Astrocyte (in vitro differentiated cells and primary cell): ENCODE results near the gene MRPL28. TPM values are rescaled to one million over a fixed set of nuclear protein-coding genes. Genes with fewer than 3 reads are reported as not detected.

ENCODE experiments used
- DNase-seq: peaks from one replicate; pipeline ENCODE4 v3.0.0-alpha.2; 2010; ENCODE audit warnings: low read depth
- FAIRE-seq: peaks from 2 replicates; lab custom pipeline; 2011; peaks lifted over from hg19 to GRCh38; lab: Jason Lieb, UNC
- H2AFZ ChIP-seq: 2 replicates; pipeline ENCODE4 v1.6.0; 2012; ENCODE audit warnings: low read depth, low read length, inconsistent platforms
- H3K27ac ChIP-seq: 2 replicates; pipeline ENCODE4 v1.5.1; 2011; ENCODE audit warnings: low read depth, low read length, inconsistent platforms
- H3K27me3 ChIP-seq: 2 replicates; pipeline ENCODE4 v1.6.0; 2011; ENCODE audit warnings: low read length, inconsistent platforms; ENCODE audit not compliant: insufficient read depth
- H3K36me3 ChIP-seq: 2 replicates; pipeline ENCODE4 v1.5.1; 2011; ENCODE audit warnings: low read length, inconsistent platforms; ENCODE audit not compliant: insufficient read depth
- H3K4me1 ChIP-seq: 2 replicates; pipeline ENCODE4 v1.5.1; 2011; ENCODE audit warnings: low read length, inconsistent platforms; ENCODE audit not compliant: insufficient read depth
- H3K4me2 ChIP-seq: 2 replicates; pipeline ENCODE4 v1.6.0; 2012; ENCODE audit warnings: low read length, inconsistent platforms
- H3K4me3 ChIP-seq: 2 replicates; pipeline ENCODE4 v1.5.1; 2011; ENCODE audit warnings: low read depth, mild to moderate bottlenecking, low read length, inconsistent platforms; ENCODE audit not compliant: insufficient read depth
- H3K79me2 ChIP-seq: 2 replicates; pipeline ENCODE4 v1.6.0; 2012; ENCODE audit warnings: mild to moderate bottlenecking, low read length, inconsistent platforms; ENCODE audit not compliant: insufficient read depth
- H3K9ac ChIP-seq: 2 replicates; pipeline ENCODE4 v1.6.0; 2012; ENCODE audit warnings: mild to moderate bottlenecking, low read length, inconsistent platforms
- H3K9me3 ChIP-seq: 2 replicates; pipeline ENCODE4 v1.5.1; 2012; ENCODE audit warnings: low read depth, mild to moderate bottlenecking, low read length, inconsistent platforms; ENCODE audit not compliant: insufficient read depth
- H4K20me1 ChIP-seq: 2 replicates; pipeline ENCODE4 v1.6.0; 2012; ENCODE audit warnings: low read length, inconsistent platforms; ENCODE audit not compliant: insufficient read depth
- H3K27ac Mint-ChIP-seq: one replicate; pipeline ENCODE4 v1.8.0; 2021; ENCODE audit warnings: mild to moderate bottlenecking, mixed read lengths; ENCODE audit not compliant: unreplicated experiment
- H3K27me3 Mint-ChIP-seq: one replicate; pipeline ENCODE4 v1.8.0; 2021; ENCODE audit warnings: low read depth, mixed read lengths; ENCODE audit not compliant: unreplicated experiment
- H3K36me3 Mint-ChIP-seq: one replicate; pipeline ENCODE4 v1.8.0; 2021; ENCODE audit warnings: low read depth, mixed read lengths; ENCODE audit not compliant: unreplicated experiment
- H3K4me1 Mint-ChIP-seq: one replicate; pipeline ENCODE4 v1.8.0; 2021; ENCODE audit warnings: low read depth, mixed read lengths; ENCODE audit not compliant: unreplicated experiment
- H3K4me3 Mint-ChIP-seq: one replicate; pipeline ENCODE4 v1.8.0; 2021; ENCODE audit warnings: mild to moderate bottlenecking, moderate library complexity, mixed read lengths; ENCODE audit not compliant: unreplicated experiment
- H3K9me3 Mint-ChIP-seq: one replicate; pipeline ENCODE4 v1.8.0; 2021; ENCODE audit warnings: mild to moderate bottlenecking, mixed read lengths; ENCODE audit not compliant: unreplicated experiment
- EZH2 ChIP-seq: IDR thresholded peaks from 2 replicates; pipeline ENCODE4 v1.6.1; 2012; ENCODE audit warnings: mild to moderate bottlenecking, low read length, inconsistent platforms; ENCODE audit not compliant: insufficient read depth
- total RNA-seq: library from RNA; stranded (reverse); gene quantifications from 2 replicates; pipeline ENCODE4 v1.2.1, GENCODE V29; 2021
- TF ChIP-seq, protein P1 (sequence below): IDR thresholded peaks from 2 replicates; pipeline ENCODE4 v1.5.1; 2011; ENCODE audit warnings: low read depth, mild to moderate bottlenecking, inconsistent platforms, low read length, moderate library complexity; ENCODE audit not compliant: insufficient read depth

The MRPL28 gene
- total RNA-seq, 1 donor from 2014 or later = 95.8 TPM

DNA sequence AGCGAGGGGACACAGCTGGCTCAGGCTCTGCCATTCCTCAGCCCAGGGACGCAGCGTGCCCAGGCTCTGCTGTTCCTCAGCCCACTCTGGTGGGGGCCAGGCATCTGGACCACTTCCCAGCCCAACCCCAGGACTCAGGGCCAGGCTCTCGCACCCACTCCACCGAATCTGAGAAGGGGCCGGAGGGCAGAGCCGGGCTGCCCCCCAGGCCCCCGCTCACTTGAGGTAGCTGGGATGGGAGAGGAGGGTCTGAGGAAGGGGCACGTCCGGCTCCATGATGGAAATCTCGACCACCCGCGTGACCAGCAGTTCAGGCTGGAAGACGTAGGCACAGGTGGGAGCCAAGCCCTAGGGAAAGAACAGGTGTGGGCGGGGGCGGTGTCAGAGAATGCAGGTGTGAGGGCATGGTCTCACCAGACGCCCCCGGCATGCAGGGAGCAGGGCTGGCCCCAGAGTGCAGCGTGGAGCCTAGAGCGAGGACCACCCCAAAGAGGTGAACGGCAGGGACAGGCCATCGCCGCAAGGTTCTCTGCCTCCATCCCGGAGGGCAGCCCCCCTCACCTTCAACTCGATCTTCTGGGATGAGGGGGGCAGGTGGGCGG, 6.6 kb upstream of the MRPL28 start:
- Histone ChIP-seq H3K79me2 (peaks cover 25% of the 10 kb centered on the region), H3K36me3 (no peaks in the 10 kb centered on the region), H4K20me1 (peaks cover 30% of the 10 kb centered on the region), H3K27me3 (no peaks in the 10 kb centered on the region), H3K4me1 (peaks cover 3% of the 10 kb centered on the region), H3K9me3 (no peaks in the 10 kb centered on the region), H3K4me2 (no peak overlapping the region), H3K27ac (no peak overlapping the region), H3K4me3 (no peak overlapping the region), H3K9ac (no peak overlapping the region), H2AFZ (no peak overlapping the region)
- Mint-ChIP-seq H3K4me1 (peaks cover 3% of the 10 kb centered on the region), H3K4me3 (no peak overlapping the region), H3K27me3 (no peaks in the 10 kb centered on the region), H3K9me3 (no peaks in the 10 kb centered on the region), H3K27ac (no peak overlapping the region), H3K36me3 (no peaks in the 10 kb centered on the region)
- TF ChIP-seq EZH2 = no peak
- TF ChIP-seq, protein P1, sequence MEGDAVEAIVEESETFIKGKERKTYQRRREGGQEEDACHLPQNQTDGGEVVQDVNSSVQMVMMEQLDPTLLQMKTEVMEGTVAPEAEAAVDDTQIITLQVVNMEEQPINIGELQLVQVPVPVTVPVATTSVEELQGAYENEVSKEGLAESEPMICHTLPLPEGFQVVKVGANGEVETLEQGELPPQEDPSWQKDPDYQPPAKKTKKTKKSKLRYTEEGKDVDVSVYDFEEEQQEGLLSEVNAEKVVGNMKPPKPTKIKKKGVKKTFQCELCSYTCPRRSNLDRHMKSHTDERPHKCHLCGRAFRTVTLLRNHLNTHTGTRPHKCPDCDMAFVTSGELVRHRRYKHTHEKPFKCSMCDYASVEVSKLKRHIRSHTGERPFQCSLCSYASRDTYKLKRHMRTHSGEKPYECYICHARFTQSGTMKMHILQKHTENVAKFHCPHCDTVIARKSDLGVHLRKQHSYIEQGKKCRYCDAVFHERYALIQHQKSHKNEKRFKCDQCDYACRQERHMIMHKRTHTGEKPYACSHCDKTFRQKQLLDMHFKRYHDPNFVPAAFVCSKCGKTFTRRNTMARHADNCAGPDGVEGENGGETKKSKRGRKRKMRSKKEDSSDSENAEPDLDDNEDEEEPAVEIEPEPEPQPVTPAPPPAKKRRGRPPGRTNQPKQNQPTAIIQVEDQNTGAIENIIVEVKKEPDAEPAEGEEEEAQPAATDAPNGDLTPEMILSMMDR = no peak
- DNase-seq (no peak), FAIRE-seq (no peak)

DNA sequence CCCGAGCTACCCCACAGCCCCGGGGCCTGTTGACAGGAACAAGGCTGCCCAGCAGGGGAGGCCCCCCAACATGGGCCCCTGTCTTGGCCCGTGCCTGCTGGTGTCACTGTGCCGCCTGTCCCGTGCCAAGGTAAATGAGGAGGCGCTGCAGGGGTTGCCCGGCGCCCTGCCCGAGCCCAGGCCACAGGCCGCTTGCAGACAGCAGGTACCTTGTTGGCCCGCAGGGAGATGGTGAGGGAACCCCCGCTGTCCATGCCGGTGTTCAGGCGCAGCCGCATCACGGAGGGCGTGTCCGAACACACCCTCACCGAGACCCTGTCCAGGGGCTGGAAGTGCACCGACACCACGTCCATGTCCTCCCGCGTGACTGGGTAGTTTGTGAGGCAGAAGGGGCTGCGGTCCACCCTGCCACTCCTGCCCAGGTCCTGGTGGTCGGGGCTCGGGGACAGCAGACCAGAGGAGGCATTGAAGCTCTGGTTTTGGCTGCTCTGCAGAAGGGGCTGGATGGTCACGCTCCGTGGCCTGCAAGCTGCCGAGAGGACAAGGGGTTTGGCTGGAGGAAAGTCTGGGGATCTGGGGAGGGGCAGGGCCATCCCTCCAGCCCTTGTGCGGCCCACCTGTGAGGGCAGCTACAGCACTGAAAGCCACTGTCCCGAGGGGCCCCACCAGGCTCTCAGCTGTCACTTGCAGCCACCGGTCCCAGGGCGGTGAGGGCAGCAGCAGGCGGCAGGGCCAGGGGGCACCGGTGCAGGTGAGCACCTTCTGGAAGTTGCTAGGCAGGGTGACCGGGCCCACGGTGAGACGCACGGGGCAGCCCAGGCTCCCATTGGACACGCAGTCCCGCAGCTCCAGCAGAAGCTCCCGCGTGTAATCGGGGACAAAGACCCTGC, 5.8 kb upstream of the MRPL28 start:
- peaks cover 3% of the 10 kb centered on the region for H3K4me1 Mint-ChIP-seq
- H3K4me3 ChIP-seq = no peak overlapping the region
- H3K27ac ChIP-seq = no peak overlapping the region
- no peaks in the 10 kb centered on the region for H3K36me3 Mint-ChIP-seq
- no peaks in the 10 kb centered on the region for H3K9me3 ChIP-seq
- no peaks in the 10 kb centered on the region for H3K27me3 ChIP-seq
- no peak overlapping the region for H3K4me2 ChIP-seq
- no peak overlapping the region for H3K9ac ChIP-seq
- DNase-seq (no peak), FAIRE-seq (no peak)
- peaks cover 30% of the 10 kb centered on the region for H4K20me1 ChIP-seq
- no peak overlapping the region for H2AFZ ChIP-seq
- no peak overlapping the region for H3K4me3 Mint-ChIP-seq
- no peaks in the 10 kb centered on the region for H3K9me3 Mint-ChIP-seq
- H3K4me1 ChIP-seq = peaks cover 3% of the 10 kb centered on the region
- H3K79me2 ChIP-seq = peaks cover 24% of the 10 kb centered on the region
- no peaks in the 10 kb centered on the region for H3K36me3 ChIP-seq
- no peak for TF ChIP-seq EZH2
- TF ChIP-seq, protein P1 = no peak
- H3K27ac Mint-ChIP-seq = no peak overlapping the region
- no peaks in the 10 kb centered on the region for H3K27me3 Mint-ChIP-seq

DNA sequence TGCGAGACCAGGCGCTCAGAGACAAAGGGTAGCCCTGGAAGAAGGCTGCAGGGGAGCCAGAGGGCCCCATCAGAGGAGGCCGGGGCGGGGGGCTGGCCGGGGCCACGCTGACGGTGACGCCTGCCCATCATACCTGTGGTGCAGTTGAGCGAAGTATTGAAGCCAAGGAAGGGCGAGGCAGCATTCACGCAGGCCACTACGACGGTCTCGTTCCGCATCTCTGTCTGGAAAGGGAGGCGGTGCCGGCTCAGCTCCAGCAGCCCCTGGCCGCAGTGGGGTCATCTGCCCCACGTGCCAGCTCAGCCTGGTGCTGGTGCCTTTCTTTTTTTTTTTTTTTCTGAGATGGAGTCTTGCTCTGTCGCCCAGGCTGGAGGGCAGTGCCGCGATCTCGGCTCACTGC, 4.9 kb upstream of the MRPL28 start:
- H3K9me3 ChIP-seq = no peaks in the 10 kb centered on the region
- no peak overlapping the region for H3K4me2 ChIP-seq
- Mint-ChIP-seq H3K36me3 (peaks cover 2% of the 10 kb centered on the region), H3K4me1 (peaks cover 8% of the 10 kb centered on the region), H3K4me3 (no peak overlapping the region), H3K9me3 (no peaks in the 10 kb centered on the region), H3K27me3 (no peaks in the 10 kb centered on the region), H3K27ac (no peak overlapping the region)
- peaks cover 22% of the 10 kb centered on the region for H4K20me1 ChIP-seq
- no peaks in the 10 kb centered on the region for H3K27me3 ChIP-seq
- H3K36me3 ChIP-seq = no peaks in the 10 kb centered on the region
- H3K79me2 ChIP-seq = peaks cover 19% of the 10 kb centered on the region
- H3K9ac ChIP-seq = no peak overlapping the region
- no peak overlapping the region for H3K27ac ChIP-seq
- no peak overlapping the region for H2AFZ ChIP-seq
- DNase-seq (no peak), FAIRE-seq (no peak)
- no peak overlapping the region for H3K4me3 ChIP-seq
- H3K4me1 ChIP-seq = no peaks in the 10 kb centered on the region
- TF ChIP-seq EZH2 = no peak
- TF ChIP-seq, protein P1 = no peak
